GM19023 (cell line): Measurements from ENCODE around the gene TMEM95.
A peak's percentile ranks its signal among the peaks of the same experiment; 100 is the strongest.
"Not testable (repeated sequence)": the region's sequence is repeated elsewhere in the genome, so short reads cannot be mapped to it uniquely, and the experiment has no call there.

Experiments used
- ATAC-seq: cut with Tn5 transposase; IDR thresholded peaks from one replicate; pipeline ENCODE4 v1.9.1; 2021; ENCODE audit warnings: mild to moderate bottlenecking, moderate library complexity; ENCODE audit not compliant: unreplicated experiment

Gene TMEM95

GRCh38 chr17:7323731-7324437 is 31.1 kb upstream of the TMEM95 start:
- ATAC-seq: no peak

GRCh38 chr17:7324438-7324779 is 30.5 kb upstream of the TMEM95 start:
- no peak for ATAC-seq

GRCh38 chr17:7325031-7325528 is 29.9 kb upstream of the TMEM95 start:
- ATAC-seq: no peak

- no peak for ATAC-seq
Observed at GRCh38 chr17:7326186-7326585, 28.8 kb upstream of the TMEM95 start.

GRCh38 chr17:7327056-7327455 is 27.9 kb upstream of the TMEM95 start:
- ATAC-seq: no peak

- ATAC-seq: no peak
Observed at GRCh38 chr17:7327501-7327900, 27.5 kb upstream of the TMEM95 start.

GRCh38 chr17:7328009-7328408 is 26.9 kb upstream of the TMEM95 start:
- ATAC-seq: no peak

- peak; percentile 5 for ATAC-seq
Observed at GRCh38 chr17:7328840-7329373, 26.0 kb upstream of the TMEM95 start, which contains the start of gene NEURL4. Gene NEURL4 (minus strand): TSS chr17:7329335. CDS start chr17:7329312, 23 bp downstream.

GRCh38 chr17:7329374-7329996 is 25.5 kb upstream of the TMEM95 start:
- peak; percentile 51 for ATAC-seq

GRCh38 chr17:7329997-7330637 is 24.8 kb upstream of the TMEM95 start:
- ATAC-seq: peak; percentile 52

- ATAC-seq: no peak
Observed at GRCh38 chr17:7330638-7331015, 24.3 kb upstream of the TMEM95 start.

GRCh38 chr17:7332111-7332510 is 22.8 kb upstream of the TMEM95 start:
- ATAC-seq: no peak

- not testable (repeated sequence) for ATAC-seq
Observed at GRCh38 chr17:7332600-7333069, 22.3 kb upstream of the TMEM95 start.

GRCh38 chr17:7334938-7335538 is 19.9 kb upstream of the TMEM95 start:
- ATAC-seq: no peak

GRCh38 chr17:7335765-7336164 is 19.2 kb upstream of the TMEM95 start:
- not testable (repeated sequence) for ATAC-seq

GRCh38 chr17:7336240-7337175 is 18.4 kb upstream of the TMEM95 start, which contains the start of gene ACAP1:
Gene ACAP1 (plus strand): TSS chr17:7336529. CDS start chr17:7336735, 206 bp downstream.
- peak; percentile 72 for ATAC-seq

GRCh38 chr17:7337600-7337999 is 17.4 kb upstream of the TMEM95 start:
- not testable (repeated sequence) for ATAC-seq

GRCh38 chr17:7340179-7340578 is 14.8 kb upstream of the TMEM95 start:
- no peak for ATAC-seq

- ATAC-seq: no peak
Observed at GRCh38 chr17:7341842-7342241, 13.1 kb upstream of the TMEM95 start.

GRCh38 chr17:7343250-7343649 is 11.7 kb upstream of the TMEM95 start:
- ATAC-seq: no peak
